Measurements from ENCODE around the gene SLC39A11. TPM values are rescaled to one million over a fixed set of nuclear protein-coding genes. Genes with fewer than 3 reads are reported as not detected.

SLC39A11 gene
- total and polyA plus RNA-seq, 2 of the 13 experiments (the other 11 are each of a cell fraction or from before 2014, with no cell fraction given) = 17.2 to 31.5 TPM

DNA sequence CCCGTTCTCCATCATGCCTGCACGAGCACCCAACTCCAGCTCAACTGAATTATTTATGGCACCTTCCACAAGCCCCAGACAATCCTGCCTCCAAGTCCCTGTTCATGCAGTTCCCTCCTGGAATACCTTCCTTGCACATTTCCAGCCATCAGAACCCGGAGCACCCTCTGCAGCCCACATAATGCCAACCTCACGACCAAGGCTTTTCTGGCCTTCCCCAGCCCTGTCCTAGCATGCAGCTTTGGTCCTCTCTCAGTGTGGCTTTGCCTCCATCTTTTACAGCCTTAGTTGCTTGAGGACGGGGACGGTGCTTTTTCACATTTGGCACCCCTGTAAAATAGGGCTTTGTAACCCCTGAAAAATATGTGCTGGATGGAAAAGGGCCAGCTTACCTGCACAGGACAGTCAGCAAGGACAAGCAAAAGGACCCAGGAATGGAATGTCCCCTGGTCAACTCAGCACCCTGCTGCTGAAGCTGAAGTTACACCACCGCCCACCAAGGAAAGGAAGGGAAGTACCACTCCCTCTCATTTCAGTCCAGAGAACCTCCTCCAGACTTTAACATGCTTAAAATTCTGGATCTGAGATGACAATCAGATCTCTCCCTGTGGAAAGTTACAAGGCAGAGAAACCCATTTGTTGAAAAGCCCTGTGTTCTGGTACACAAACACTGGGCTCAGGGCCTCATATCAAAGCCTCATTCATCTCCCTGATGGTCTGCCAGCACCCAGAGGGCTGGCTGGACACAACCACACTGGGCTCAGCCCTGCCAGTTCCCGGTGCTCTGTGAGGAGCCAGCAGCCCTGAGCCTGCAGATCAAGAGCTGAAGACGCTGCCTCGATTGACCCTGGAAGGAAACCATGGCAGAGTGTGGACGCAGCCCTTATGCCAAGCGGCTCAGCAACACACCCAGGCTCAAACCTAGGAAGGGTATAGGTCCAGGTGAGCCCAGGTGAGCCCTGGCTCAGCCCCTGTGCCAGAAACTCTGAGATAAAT lies 2.9 kb downstream of the SLC39A11 start (continued):
- no peak; the same call in 1 of the 2 replicates for TF ChIP-seq STAT6 (CRISPR knock-in tag; IDR thresholded peaks at IDR 0.05; ENCODE audit: borderline replicate concordance)
- TF ChIP-seq AGO2 (optimal IDR thresholded peaks at IDR 0.05; ENCODE audit: low read depth, low read length) = peak; percentile 52
- 0 out of 2 replicates have a peak, but pooled peaks have one; percentile 12 for TF ChIP-seq ZBTB46 (CRISPR knock-in tag; IDR thresholded peaks at IDR 0.05; ENCODE audit: borderline replicate concordance)
- no peak for TF ChIP-seq EP300 (IDR thresholded peaks at IDR 0.05; ENCODE audit: low read depth in 2 of 2, low read length in 2 of 2)
- TF ChIP-seq EP300 (CRISPR knock-in tag; IDR thresholded peaks at IDR 0.05; ENCODE audit: borderline replicate concordance) = no peak
- no peak for TF ChIP-seq ZNF136 (CRISPR knock-in tag; IDR thresholded peaks at IDR 0.05; ENCODE audit: low read depth)
- no peak for TF ChIP-seq RFX5 (IDR thresholded peaks at IDR 0.05; ENCODE audit: low read depth, low read length)
- TF ChIP-seq TARDBP (CRISPR knock-in tag; IDR thresholded peaks at IDR 0.05) = no peak
- TF ChIP-seq, protein P1, sequence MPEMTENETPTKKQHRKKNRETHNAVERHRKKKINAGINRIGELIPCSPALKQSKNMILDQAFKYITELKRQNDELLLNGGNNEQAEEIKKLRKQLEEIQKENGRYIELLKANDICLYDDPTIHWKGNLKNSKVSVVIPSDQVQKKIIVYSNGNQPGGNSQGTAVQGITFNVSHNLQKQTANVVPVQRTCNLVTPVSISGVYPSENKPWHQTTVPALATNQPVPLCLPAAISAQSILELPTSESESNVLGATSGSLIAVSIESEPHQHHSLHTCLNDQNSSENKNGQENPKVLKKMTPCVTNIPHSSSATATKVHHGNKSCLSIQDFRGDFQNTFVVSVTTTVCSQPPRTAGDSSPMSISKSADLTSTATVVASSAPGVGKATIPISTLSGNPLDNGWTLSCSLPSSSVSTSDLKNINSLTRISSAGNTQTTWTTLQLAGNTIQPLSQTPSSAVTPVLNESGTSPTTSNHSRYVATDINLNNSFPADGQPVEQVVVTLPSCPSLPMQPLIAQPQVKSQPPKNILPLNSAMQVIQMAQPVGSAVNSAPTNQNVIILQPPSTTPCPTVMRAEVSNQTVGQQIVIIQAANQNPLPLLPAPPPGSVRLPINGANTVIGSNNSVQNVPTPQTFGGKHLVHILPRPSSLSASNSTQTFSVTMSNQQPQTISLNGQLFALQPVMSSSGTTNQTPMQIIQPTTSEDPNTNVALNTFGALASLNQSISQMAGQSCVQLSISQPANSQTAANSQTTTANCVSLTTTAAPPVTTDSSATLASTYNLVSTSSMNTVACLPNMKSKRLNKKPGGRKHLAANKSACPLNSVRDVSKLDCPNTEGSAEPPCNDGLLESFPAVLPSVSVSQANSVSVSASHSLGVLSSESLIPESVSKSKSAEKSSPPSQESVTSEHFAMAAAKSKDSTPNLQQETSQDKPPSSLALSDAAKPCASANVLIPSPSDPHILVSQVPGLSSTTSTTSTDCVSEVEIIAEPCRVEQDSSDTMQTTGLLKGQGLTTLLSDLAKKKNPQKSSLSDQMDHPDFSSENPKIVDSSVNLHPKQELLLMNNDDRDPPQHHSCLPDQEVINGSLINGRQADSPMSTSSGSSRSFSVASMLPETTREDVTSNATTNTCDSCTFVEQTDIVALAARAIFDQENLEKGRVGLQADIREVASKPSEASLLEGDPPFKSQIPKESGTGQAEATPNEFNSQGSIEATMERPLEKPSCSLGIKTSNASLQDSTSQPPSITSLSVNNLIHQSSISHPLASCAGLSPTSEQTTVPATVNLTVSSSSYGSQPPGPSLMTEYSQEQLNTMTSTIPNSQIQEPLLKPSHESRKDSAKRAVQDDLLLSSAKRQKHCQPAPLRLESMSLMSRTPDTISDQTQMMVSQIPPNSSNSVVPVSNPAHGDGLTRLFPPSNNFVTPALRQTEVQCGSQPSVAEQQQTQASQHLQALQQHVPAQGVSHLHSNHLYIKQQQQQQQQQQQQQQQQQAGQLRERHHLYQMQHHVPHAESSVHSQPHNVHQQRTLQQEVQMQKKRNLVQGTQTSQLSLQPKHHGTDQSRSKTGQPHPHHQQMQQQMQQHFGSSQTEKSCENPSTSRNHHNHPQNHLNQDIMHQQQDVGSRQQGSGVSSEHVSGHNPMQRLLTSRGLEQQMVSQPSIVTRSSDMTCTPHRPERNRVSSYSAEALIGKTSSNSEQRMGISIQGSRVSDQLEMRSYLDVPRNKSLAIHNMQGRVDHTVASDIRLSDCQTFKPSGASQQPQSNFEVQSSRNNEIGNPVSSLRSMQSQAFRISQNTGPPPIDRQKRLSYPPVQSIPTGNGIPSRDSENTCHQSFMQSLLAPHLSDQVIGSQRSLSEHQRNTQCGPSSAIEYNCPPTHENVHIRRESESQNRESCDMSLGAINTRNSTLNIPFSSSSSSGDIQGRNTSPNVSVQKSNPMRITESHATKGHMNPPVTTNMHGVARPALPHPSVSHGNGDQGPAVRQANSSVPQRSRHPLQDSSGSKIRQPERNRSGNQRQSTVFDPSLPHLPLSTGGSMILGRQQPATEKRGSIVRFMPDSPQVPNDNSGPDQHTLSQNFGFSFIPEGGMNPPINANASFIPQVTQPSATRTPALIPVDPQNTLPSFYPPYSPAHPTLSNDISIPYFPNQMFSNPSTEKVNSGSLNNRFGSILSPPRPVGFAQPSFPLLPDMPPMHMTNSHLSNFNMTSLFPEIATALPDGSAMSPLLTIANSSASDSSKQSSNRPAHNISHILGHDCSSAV (CRISPR knock-in tag; IDR thresholded peaks at IDR 0.05; ENCODE audit: borderline replicate concordance) = 0 out of 2 replicates have a peak, but pooled peaks have one; percentile 53
- TF ChIP-seq FOSL1 (CRISPR knock-in tag; IDR thresholded peaks at IDR 0.05; ENCODE audit: borderline replicate concordance) = no peak
- TF ChIP-seq ZSCAN31 (CRISPR knock-in tag; IDR thresholded peaks at IDR 0.05; ENCODE audit: low read depth) = no peak
- TF ChIP-seq ZNF629 (CRISPR knock-in tag; conservative IDR thresholded peaks at IDR 0.05) = peak; percentile 35; the same call in 1 of the 2 replicates

All from HepG2 (cell line).